Measurements from ENCODE around the gene SERPIND1. TPM values are rescaled to one million over a fixed set of nuclear protein-coding genes. Genes with fewer than 3 reads are reported as not detected.

SERPIND1 gene
- total RNA-seq, 4 donors from 2014 or later = 0.46 to 0.83 (median 0.50) TPM; not detected in 1

DNA sequence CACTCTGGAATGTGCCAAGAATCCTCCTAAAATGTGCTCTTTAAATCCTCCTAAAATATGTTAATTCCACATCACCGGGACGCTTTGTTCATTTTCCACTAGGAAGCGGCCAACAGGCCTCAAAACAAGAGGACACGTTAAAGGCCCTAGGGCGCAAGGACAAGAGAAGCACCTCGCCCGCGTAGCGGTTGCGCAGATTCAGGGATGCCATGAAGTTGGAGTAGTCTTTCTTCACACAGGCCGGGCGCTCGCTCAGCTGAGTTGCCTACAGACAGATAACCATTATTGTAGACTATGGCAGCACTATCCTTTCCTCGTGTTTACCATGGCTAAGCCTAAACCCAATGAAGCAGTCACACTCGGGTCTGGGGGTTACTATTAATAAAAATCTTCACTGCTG lies 29.5 kb upstream of the SERPIND1 start:
- H3K9me3 ChIP-seq = no peaks in the 10 kb centered on the region
- H3K27ac ChIP-seq (replicated peaks in 1 of 4) = no peak overlapping the region
- intact Hi-C loops (cut with DNase I) = no loop called here
- H3K36me3 ChIP-seq = peaks cover 47 to 86% (median 70%) of the 10 kb centered on the region in 4 donors
- WGBS = 96% methylated on average over 15 of the region's 15 CpGs
- no peak for TF ChIP-seq POLR2AphosphoS5 (IDR thresholded peaks at IDR 0.05)
- TF ChIP-seq, protein P1, sequence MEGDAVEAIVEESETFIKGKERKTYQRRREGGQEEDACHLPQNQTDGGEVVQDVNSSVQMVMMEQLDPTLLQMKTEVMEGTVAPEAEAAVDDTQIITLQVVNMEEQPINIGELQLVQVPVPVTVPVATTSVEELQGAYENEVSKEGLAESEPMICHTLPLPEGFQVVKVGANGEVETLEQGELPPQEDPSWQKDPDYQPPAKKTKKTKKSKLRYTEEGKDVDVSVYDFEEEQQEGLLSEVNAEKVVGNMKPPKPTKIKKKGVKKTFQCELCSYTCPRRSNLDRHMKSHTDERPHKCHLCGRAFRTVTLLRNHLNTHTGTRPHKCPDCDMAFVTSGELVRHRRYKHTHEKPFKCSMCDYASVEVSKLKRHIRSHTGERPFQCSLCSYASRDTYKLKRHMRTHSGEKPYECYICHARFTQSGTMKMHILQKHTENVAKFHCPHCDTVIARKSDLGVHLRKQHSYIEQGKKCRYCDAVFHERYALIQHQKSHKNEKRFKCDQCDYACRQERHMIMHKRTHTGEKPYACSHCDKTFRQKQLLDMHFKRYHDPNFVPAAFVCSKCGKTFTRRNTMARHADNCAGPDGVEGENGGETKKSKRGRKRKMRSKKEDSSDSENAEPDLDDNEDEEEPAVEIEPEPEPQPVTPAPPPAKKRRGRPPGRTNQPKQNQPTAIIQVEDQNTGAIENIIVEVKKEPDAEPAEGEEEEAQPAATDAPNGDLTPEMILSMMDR (IDR thresholded peaks at IDR 0.05) = no peak
- no peak for TF ChIP-seq POLR2A (IDR thresholded peaks at IDR 0.05; ENCODE audit: low read depth)
- H3K4me1 ChIP-seq = peaks cover 0 to 18% (median 15%) of the 10 kb centered on the region in 4 donors
- H3K4me3 ChIP-seq = no peak overlapping the region
- H3K27me3 ChIP-seq = no peaks in the 10 kb centered on the region
- DNase-seq (ENCODE audit: extremely low spot score) = no peak

DNA sequence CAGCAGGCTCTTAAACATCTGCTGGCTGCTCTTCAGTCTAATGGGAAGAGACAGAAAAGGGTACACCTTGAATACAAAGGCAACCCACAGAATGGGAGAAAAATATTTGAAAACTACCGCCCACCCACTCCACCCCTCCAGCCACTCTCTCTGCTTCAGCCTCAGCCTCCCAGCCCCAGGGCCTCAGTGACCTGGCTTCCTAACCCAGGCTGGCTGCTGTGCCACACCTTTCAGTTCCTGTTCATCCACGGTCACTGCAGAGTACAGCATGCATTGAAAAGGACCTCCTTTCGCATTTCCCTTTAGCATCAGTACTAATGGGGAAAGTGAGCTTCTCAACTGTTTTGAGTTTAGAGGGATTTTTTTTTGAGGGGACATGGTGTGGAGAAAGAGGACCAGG lies 28.8 kb upstream of the SERPIND1 start:
- Histone ChIP-seq H3K4me3 (no peak overlapping the region), H3K27me3 (no peaks in the 10 kb centered on the region), H3K27ac (replicated peaks in 1 of 4) (no peak overlapping the region), H3K4me1 (peaks cover 0 to 25% (median 20%) of the 10 kb centered on the region in 4 donors), H3K36me3 (peaks cover 47 to 88% (median 75%) of the 10 kb centered on the region in 4 donors), H3K9me3 (no peaks in the 10 kb centered on the region)
- intact Hi-C loops (cut with DNase I) = no loop called here
- 91% methylated on average over 3 of the region's 3 CpGs for WGBS
- DNase-seq (ENCODE audit: extremely low spot score) = no peak
- no peak for TF ChIP-seq POLR2AphosphoS5 (IDR thresholded peaks at IDR 0.05)
- TF ChIP-seq POLR2A (IDR thresholded peaks at IDR 0.05; ENCODE audit: low read depth) = no peak
- no peak for TF ChIP-seq EP300 (IDR thresholded peaks at IDR 0.05)
- TF ChIP-seq, protein P1 (IDR thresholded peaks at IDR 0.05) = no peak

DNA sequence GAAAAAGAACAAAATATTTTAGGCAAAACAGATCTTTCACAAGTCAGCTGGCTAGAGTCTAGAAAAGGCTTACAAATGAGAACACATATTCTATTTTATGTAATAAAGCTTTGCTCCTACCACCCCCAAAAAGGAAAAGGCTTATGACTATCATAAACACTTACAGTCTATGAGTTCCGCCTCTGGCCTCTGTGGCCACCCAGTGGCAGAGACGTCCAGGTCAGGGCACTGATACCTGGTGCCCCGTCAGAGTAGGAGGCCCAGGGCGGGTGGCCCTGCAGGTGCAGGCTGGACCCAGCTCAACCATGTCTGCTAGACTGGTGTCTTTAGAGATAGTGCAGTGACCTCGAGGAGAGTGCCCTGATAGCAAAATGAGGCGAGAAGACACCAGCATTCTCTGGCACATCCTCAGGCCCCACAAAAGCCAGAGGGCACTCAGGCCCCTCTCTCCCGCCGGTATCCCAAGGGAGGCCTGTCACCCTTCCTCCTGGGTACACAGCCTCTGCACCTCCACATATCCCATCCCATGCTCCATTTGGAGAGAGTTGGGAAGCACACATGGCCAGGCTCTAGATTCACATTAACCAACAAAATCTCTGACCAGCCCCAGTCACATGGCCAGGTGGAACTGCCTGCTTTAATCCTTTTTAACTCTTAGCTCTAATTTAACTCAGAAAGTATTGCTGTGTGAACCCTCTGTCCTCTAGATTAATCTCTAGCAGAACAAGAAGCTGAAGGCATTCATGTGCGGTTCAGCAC lies 27.3 kb upstream of the SERPIND1 start:
- DNase-seq (ENCODE audit: extremely low spot score) = no peak
- H3K27me3 ChIP-seq = no peaks in the 10 kb centered on the region
- H3K9me3 ChIP-seq = no peaks in the 10 kb centered on the region
- 87% methylated on average over 9 of the region's 9 CpGs for WGBS
- H3K36me3 ChIP-seq = peaks cover 46 to 91% (median 76%) of the 10 kb centered on the region in 4 donors
- H3K4me3 ChIP-seq = no peak overlapping the region
- H3K27ac ChIP-seq (replicated peaks in 1 of 4) = peak overlapping the region in 1 of 4 donors; percentile 24
- peaks cover 8 to 40% (median 35%) of the 10 kb centered on the region in 4 donors for H3K4me1 ChIP-seq
- TF ChIP-seq EP300 (IDR thresholded peaks at IDR 0.05) = no peak
- TF ChIP-seq, protein P1 (IDR thresholded peaks at IDR 0.05) = no peak
- no peak for TF ChIP-seq POLR2AphosphoS5 (IDR thresholded peaks at IDR 0.05)
- no peak for TF ChIP-seq POLR2A (IDR thresholded peaks at IDR 0.05; ENCODE audit: low read depth)
- intact Hi-C loops (cut with DNase I) = no loop called here

DNA sequence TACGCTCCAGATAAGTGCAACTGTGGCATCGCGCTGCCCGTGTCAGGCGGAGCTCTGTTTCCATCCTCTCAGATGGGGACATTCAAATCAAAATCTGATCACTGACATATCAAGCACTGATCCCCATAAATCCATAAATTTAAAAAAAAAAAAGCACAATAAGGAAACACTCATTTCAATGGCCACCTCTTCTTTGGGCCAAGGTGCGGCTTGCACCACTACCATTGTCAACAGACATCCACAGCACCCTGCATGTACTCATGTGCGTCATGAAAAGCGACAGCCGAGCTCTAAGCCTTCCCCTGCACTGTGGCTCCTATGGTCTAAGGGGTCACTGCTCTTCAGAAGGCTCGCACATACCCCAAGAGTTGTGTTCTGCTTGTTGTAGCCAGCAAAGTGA lies 26.7 kb upstream of the SERPIND1 start:
- H3K4me1 ChIP-seq = peaks cover 8 to 42% (median 36%) of the 10 kb centered on the region in 4 donors
- H3K36me3 ChIP-seq = peaks cover 44 to 91% (median 76%) of the 10 kb centered on the region in 4 donors
- DNase-seq (ENCODE audit: extremely low spot score) = no peak
- peak overlapping the region in 2 of 4 donors; percentile 63 to 76 for H3K27ac ChIP-seq (replicated peaks in 1 of 4)
- H3K9me3 ChIP-seq = no peaks in the 10 kb centered on the region
- 98% methylated on average over 10 of the region's 10 CpGs for WGBS
- H3K4me3 ChIP-seq = no peak overlapping the region
- TF ChIP-seq POLR2A (IDR thresholded peaks at IDR 0.05; ENCODE audit: low read depth) = no peak
- TF ChIP-seq, protein P1 (IDR thresholded peaks at IDR 0.05) = no peak
- no peak for TF ChIP-seq EP300 (IDR thresholded peaks at IDR 0.05)
- TF ChIP-seq POLR2AphosphoS5 (IDR thresholded peaks at IDR 0.05) = no peak
- no peaks in the 10 kb centered on the region for H3K27me3 ChIP-seq
- intact Hi-C loops (cut with DNase I) = no loop called here

All from esophagus muscularis mucosa (tissue), 4 donors.